ENCODE measurements around the gene ARHGAP26.

The ARHGAP26 gene

GRCh38 chr5:143132739-143133138 is 362.6 kb downstream of the ARHGAP26 start:
- no peak for DNase-seq

GRCh38 chr5:143133721-143134120 is 363.5 kb downstream of the ARHGAP26 start:
- no peak for DNase-seq

- no peak for DNase-seq
These were observed 364.1 kb downstream of the ARHGAP26 start for GRCh38 chr5:143134269-143134668.

- no peak for DNase-seq
These were observed 364.7 kb downstream of the ARHGAP26 start for GRCh38 chr5:143134900-143135299.

GRCh38 chr5:143135832-143136551 is 365.8 kb downstream of the ARHGAP26 start:
- DNase-seq, result no peak

GRCh38 chr5:143138839-143139238 is 368.7 kb downstream of the ARHGAP26 start:
- no peak for DNase-seq

- DNase-seq, result no peak
These were observed 369.4 kb downstream of the ARHGAP26 start for GRCh38 chr5:143139585-143139984.

- no peak for DNase-seq
These were observed 370.5 kb downstream of the ARHGAP26 start for GRCh38 chr5:143140492-143141203.

- no peak for DNase-seq
These were observed 371.5 kb downstream of the ARHGAP26 start for GRCh38 chr5:143141652-143142051.

- DNase-seq, result no peak
These were observed 372.6 kb downstream of the ARHGAP26 start for GRCh38 chr5:143142596-143143435.

GRCh38 chr5:143143973-143144372 is 373.8 kb downstream of the ARHGAP26 start:
- no peak for DNase-seq

- no peak for DNase-seq
These were observed 375.3 kb downstream of the ARHGAP26 start for GRCh38 chr5:143145243-143146160.

- DNase-seq, result no peak
These were observed 376.0 kb downstream of the ARHGAP26 start for GRCh38 chr5:143146161-143146560.

GRCh38 chr5:143147383-143147782 is 377.2 kb downstream of the ARHGAP26 start:
- no peak for DNase-seq

GRCh38 chr5:143147902-143148301 is 377.7 kb downstream of the ARHGAP26 start:
- no peak for DNase-seq

- DNase-seq, result no peak
These were observed 378.6 kb downstream of the ARHGAP26 start for GRCh38 chr5:143148771-143149170.

- DNase-seq, result no peak
These were observed 379.6 kb downstream of the ARHGAP26 start for GRCh38 chr5:143149759-143150158.

- no peak for DNase-seq
These were observed 381.0 kb downstream of the ARHGAP26 start for GRCh38 chr5:143151056-143151700.

GRCh38 chr5:143152445-143152844 is 382.3 kb downstream of the ARHGAP26 start:
- no peak for DNase-seq

GRCh38 chr5:143153332-143154119 is 383.3 kb downstream of the ARHGAP26 start:
- no peak for DNase-seq

All from activated CD4-positive, alpha-beta T cell treated with anti-CD3 and anti-CD28 coated beads for 1 hour (primary cell).